ENCODE measurements around the gene WT1.

Gene WT1

GRCh38 chr11:32421992-32422391 is 13.3 kb downstream of the WT1 start:
- H3K4me2 ChIP-seq (ENCODE audit: low read length), result no peak overlapping the region
- H3K4me3 ChIP-seq (ENCODE audit: low read depth, low read length, poor library complexity, severe bottlenecking), result no peak overlapping the region
- no peaks in the 10 kb centered on the region for H3K9me2 ChIP-seq (ENCODE audit: low read depth, low read length)
- 0 out of 2 replicates have a peak, but pooled peaks cover 3% of the 10 kb centered on the region for H3K27me3 ChIP-seq (ENCODE audit: insufficient read depth, low read length)
- no peak overlapping the region for H2AFZ ChIP-seq (ENCODE audit: low read length)
- TF ChIP-seq EZH2 (IDR thresholded peaks at IDR 0.05; ENCODE audit: borderline replicate concordance, low read length) (no peak), CTCF (IDR thresholded peaks at IDR 0.05; ENCODE audit: low read length) (no peak)
- no peaks in the 10 kb centered on the region for H3K36me3 ChIP-seq (ENCODE audit: insufficient read depth, low read length)
- no peaks in the 10 kb centered on the region for H3K9me3 ChIP-seq (ENCODE audit: low read length)
- H3K4me1 ChIP-seq (ENCODE audit: insufficient read depth, low read length, severe bottlenecking), result no peaks in the 10 kb centered on the region
- no peaks in the 10 kb centered on the region for H4K20me1 ChIP-seq (ENCODE audit: insufficient read depth, low read length)
- no peak overlapping the region for H3K27ac ChIP-seq (ENCODE audit: low read depth, low read length, poor library complexity, severe bottlenecking)
- H3K79me2 ChIP-seq (ENCODE audit: insufficient read depth, low read length), result no peaks in the 10 kb centered on the region
- no peaks in the 10 kb centered on the region for H3F3A ChIP-seq (ENCODE audit: insufficient read depth, low read length)
- H3K9ac ChIP-seq (ENCODE audit: low read length), result no peak overlapping the region

- no peak overlapping the region for H3K9ac ChIP-seq (ENCODE audit: low read length)
- H3K27ac ChIP-seq (ENCODE audit: low read depth, low read length, poor library complexity, severe bottlenecking), result no peak overlapping the region
- TF ChIP-seq EZH2 (IDR thresholded peaks at IDR 0.05; ENCODE audit: borderline replicate concordance, low read length), result no peak
- TF ChIP-seq CTCF (IDR thresholded peaks at IDR 0.05; ENCODE audit: low read length), result no peak
- H3K36me3 ChIP-seq (ENCODE audit: insufficient read depth, low read length), result no peaks in the 10 kb centered on the region
- no peaks in the 10 kb centered on the region for H3K79me2 ChIP-seq (ENCODE audit: insufficient read depth, low read length)
- no peaks in the 10 kb centered on the region for H3F3A ChIP-seq (ENCODE audit: insufficient read depth, low read length)
- H3K9me3 ChIP-seq (ENCODE audit: low read length), result no peaks in the 10 kb centered on the region
- no peak overlapping the region for H3K4me2 ChIP-seq (ENCODE audit: low read length)
- H3K27me3 ChIP-seq (ENCODE audit: insufficient read depth, low read length), result 0 out of 2 replicates have a peak, but pooled peaks cover 3% of the 10 kb centered on the region
- no peaks in the 10 kb centered on the region for H3K4me1 ChIP-seq (ENCODE audit: insufficient read depth, low read length, severe bottlenecking)
- H3K4me3 ChIP-seq (ENCODE audit: low read depth, low read length, poor library complexity, severe bottlenecking), result no peak overlapping the region
- H2AFZ ChIP-seq (ENCODE audit: low read length), result no peak overlapping the region
- no peaks in the 10 kb centered on the region for H3K9me2 ChIP-seq (ENCODE audit: low read depth, low read length)
- H4K20me1 ChIP-seq (ENCODE audit: insufficient read depth, low read length), result no peaks in the 10 kb centered on the region
Measured at GRCh38 chr11:32420937-32421901, 14.1 kb downstream of the WT1 start.

- no peak overlapping the region for H3K9ac ChIP-seq (ENCODE audit: low read length)
- H3K79me2 ChIP-seq (ENCODE audit: insufficient read depth, low read length), result no peaks in the 10 kb centered on the region
- H3K4me1 ChIP-seq (ENCODE audit: insufficient read depth, low read length, severe bottlenecking), result no peaks in the 10 kb centered on the region
- no peaks in the 10 kb centered on the region for H3K36me3 ChIP-seq (ENCODE audit: insufficient read depth, low read length)
- no peak overlapping the region for H3K4me2 ChIP-seq (ENCODE audit: low read length)
- H4K20me1 ChIP-seq (ENCODE audit: insufficient read depth, low read length), result no peaks in the 10 kb centered on the region
- H3K9me2 ChIP-seq (ENCODE audit: low read depth, low read length), result no peaks in the 10 kb centered on the region
- TF ChIP-seq CTCF (IDR thresholded peaks at IDR 0.05; ENCODE audit: low read length) (no peak), EZH2 (IDR thresholded peaks at IDR 0.05; ENCODE audit: borderline replicate concordance, low read length) (no peak)
- H3K4me3 ChIP-seq (ENCODE audit: low read depth, low read length, poor library complexity, severe bottlenecking), result no peak overlapping the region
- no peaks in the 10 kb centered on the region for H3K9me3 ChIP-seq (ENCODE audit: low read length)
- 0 out of 2 replicates have a peak, but pooled peaks cover 3% of the 10 kb centered on the region for H3K27me3 ChIP-seq (ENCODE audit: insufficient read depth, low read length)
- H2AFZ ChIP-seq (ENCODE audit: low read length), result no peak overlapping the region
- no peak overlapping the region for H3K27ac ChIP-seq (ENCODE audit: low read depth, low read length, poor library complexity, severe bottlenecking)
- H3F3A ChIP-seq (ENCODE audit: insufficient read depth, low read length), result no peaks in the 10 kb centered on the region
Measured at GRCh38 chr11:32420139-32420538, 15.2 kb downstream of the WT1 start.
